HL-60 (cell line): ENCODE data around the gene FCHO2.

Source experiments
- GABPA ChIP-seq: IDR thresholded peaks from 2 replicates; pipeline ENCODE4 v1.6.1; 2012; ENCODE audit warnings: low read depth
- POLR2AphosphoS5 ChIP-seq: IDR thresholded peaks from 2 replicates; pipeline ENCODE4 v1.6.1; 2012; ENCODE audit warnings: low read depth
- REST ChIP-seq: IDR thresholded peaks from 2 replicates; pipeline ENCODE4 v1.6.1; 2012; ENCODE audit warnings: low read depth; ENCODE audit not compliant: insufficient replicate concordance
- SPI1 ChIP-seq: IDR thresholded peaks from 2 replicates; pipeline ENCODE4 v1.6.1; 2012; ENCODE audit warnings: low read depth, mild to moderate bottlenecking, borderline replicate concordance
- TF ChIP-seq, protein P1 (sequence below): IDR thresholded peaks from one replicate; pipeline ENCODE4 v1.5.1; 2011; ENCODE audit warnings: low read length, control low read depth, inconsistent platforms; ENCODE audit not compliant: insufficient read depth

- TF ChIP-seq, protein P1, sequence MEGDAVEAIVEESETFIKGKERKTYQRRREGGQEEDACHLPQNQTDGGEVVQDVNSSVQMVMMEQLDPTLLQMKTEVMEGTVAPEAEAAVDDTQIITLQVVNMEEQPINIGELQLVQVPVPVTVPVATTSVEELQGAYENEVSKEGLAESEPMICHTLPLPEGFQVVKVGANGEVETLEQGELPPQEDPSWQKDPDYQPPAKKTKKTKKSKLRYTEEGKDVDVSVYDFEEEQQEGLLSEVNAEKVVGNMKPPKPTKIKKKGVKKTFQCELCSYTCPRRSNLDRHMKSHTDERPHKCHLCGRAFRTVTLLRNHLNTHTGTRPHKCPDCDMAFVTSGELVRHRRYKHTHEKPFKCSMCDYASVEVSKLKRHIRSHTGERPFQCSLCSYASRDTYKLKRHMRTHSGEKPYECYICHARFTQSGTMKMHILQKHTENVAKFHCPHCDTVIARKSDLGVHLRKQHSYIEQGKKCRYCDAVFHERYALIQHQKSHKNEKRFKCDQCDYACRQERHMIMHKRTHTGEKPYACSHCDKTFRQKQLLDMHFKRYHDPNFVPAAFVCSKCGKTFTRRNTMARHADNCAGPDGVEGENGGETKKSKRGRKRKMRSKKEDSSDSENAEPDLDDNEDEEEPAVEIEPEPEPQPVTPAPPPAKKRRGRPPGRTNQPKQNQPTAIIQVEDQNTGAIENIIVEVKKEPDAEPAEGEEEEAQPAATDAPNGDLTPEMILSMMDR, result no peak
- TF ChIP-seq POLR2AphosphoS5, result no peak
- no peak for TF ChIP-seq REST
- TF ChIP-seq GABPA, result no peak
- no peak for TF ChIP-seq SPI1
Measured at GRCh38 chr5:73093943-73094342, 138.1 kb downstream of the FCHO2 start.
